Activated CD4-positive, alpha-beta T cell treated with anti-CD3 and anti-CD28 coated beads for 36 hours (primary cell): ENCODE measurements around the gene GP9. TPM values are rescaled to one million over a fixed set of nuclear protein-coding genes. Genes with fewer than 3 reads are reported as not detected.

Source experiments
- ATAC-seq: fragments of 200-7000 bp; cut with Tn5 transposase; one replicate; pipeline ENCODE4 v1.10.0; 2021; ENCODE audit warnings: mild to moderate bottlenecking, moderate library complexity
- CTCF ChIA-PET: fragments of 350-600 bp; sonication (Branson Sonifier 250); formaldehyde crosslinking; loops from one replicate; lab custom pipeline; 2021; ENCODE audit warnings: antibody characterized with exemption; lab: Charles Lee
- POLR2A ChIA-PET: fragments of 350-600 bp; sonication (Branson Sonifier 250); formaldehyde crosslinking; loops from one replicate; lab custom pipeline; 2021; ENCODE audit warnings: antibody characterized with exemption, inconsistent platforms; lab: Charles Lee
- DNase-seq: peaks from one replicate; pipeline ENCODE4 v3.0.0-alpha.2; 2020
- H3K27ac Mint-ChIP-seq: one replicate; pipeline ENCODE4 v1.8.0; 2021; ENCODE audit warnings: mixed read lengths
- H3K27me3 Mint-ChIP-seq: one replicate; pipeline ENCODE4 v1.8.0; 2021; ENCODE audit warnings: mixed read lengths
- H3K36me3 Mint-ChIP-seq: one replicate; pipeline ENCODE4 v1.8.0; 2021; ENCODE audit warnings: low read depth, mixed read lengths
- H3K4me1 Mint-ChIP-seq: one replicate; pipeline ENCODE4 v1.8.0; 2021; ENCODE audit warnings: mixed read lengths
- H3K4me3 Mint-ChIP-seq: one replicate; pipeline ENCODE4 v1.8.0; 2021; ENCODE audit warnings: mild to moderate bottlenecking, moderate library complexity, mixed read lengths
- H3K9me3 Mint-ChIP-seq: one replicate; pipeline ENCODE4 v1.8.0; 2021; ENCODE audit warnings: low read depth, mixed read lengths
- intact Hi-C, 2 experiments: fragments of 100-400 bp; cut with DNase I in 1 of 2; cut with micrococcal nuclease in 1 of 2; formaldehyde crosslinking; loops; one replicate each; pipeline versions ENCODE4 v1.14.2 to v1.15.1; 2022 to 2024; cut with DNase I, micrococcal nuclease
- total RNA-seq, 2 experiments: library from RNA; stranded (reverse); gene quantifications; one replicate each; pipeline ENCODE4 v1.2.3, GENCODE V29; 2021

The GP9 gene
- total RNA-seq, 2 experiments from 2014 or later = not detected

- ATAC-seq (no peak), DNase-seq (no peak)
- intact Hi-C loops = no loop called here
- Mint-ChIP-seq H3K4me1 (peaks cover 14% of the 10 kb centered on the region), H3K4me3 (no peak overlapping the region), H3K27ac (no peak overlapping the region), H3K9me3 (no peaks in the 10 kb centered on the region), H3K27me3 (peaks cover 9% of the 10 kb centered on the region), H3K36me3 (no peaks in the 10 kb centered on the region)
- CTCF ChIA-PET = interaction anchor here (0.6 to 2.8 kb wide), 4 partner anchors 9 to 15 kb away, joined by 3 to 13 read pairs (median 6); no protein-coding TSS in a partner anchor
- POLR2A ChIA-PET = no interaction called here
These were observed 22.3 kb upstream of the GP9 start for GRCh38 chr3:129038121-129038855.

DNA sequence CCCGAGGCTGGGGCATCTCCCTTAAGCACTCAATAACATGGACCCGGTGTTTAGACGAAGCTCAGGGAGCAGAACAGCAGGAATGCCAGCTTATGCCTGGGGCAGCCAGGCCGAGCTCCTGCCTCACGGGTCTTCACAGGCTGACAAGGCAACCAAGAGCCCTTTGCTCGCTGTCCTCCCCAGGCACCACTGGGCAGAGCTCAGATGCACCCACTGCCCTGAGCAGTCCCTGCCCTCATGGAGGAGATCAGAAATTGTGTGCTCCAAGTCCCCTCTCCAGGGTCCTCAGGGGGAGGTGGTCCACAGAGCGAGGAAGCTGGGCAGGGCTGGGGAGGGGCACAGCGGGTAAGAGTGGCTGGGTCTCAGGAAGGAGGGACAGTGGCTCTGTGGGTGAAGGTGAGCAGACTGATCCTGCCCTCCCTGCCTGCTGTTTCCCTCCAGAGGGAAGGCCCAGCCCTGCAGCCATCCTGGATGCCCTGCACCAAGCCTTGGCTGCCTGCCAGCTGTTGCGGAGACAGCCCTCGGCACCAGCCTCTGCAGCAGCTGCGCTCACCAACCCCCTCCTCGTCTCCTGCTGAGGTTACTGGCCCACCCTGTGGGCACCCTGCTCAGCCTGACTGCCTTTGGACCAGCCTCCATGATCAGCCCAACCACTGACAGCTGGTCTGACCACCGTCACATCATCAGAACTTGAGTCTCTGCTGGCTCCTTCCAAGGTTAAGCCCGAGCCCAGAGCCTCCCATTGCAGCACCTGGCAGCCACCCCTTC lies 21.1 kb upstream of the GP9 start:
- DNase-seq (no peak), ATAC-seq (no peak)
- Mint-ChIP-seq H3K4me3 (no peak overlapping the region), H3K4me1 (peaks cover 14% of the 10 kb centered on the region), H3K36me3 (no peaks in the 10 kb centered on the region), H3K9me3 (no peaks in the 10 kb centered on the region), H3K27me3 (peaks cover 14% of the 10 kb centered on the region), H3K27ac (no peak overlapping the region)
- intact Hi-C loops = no loop called here
- ChIA-PET POLR2A (no interaction called here), CTCF (interaction anchor here (1.1 kb wide), 1 partner anchor 11 kb away, joined by 4 read pairs; no protein-coding TSS in a partner anchor)

DNA sequence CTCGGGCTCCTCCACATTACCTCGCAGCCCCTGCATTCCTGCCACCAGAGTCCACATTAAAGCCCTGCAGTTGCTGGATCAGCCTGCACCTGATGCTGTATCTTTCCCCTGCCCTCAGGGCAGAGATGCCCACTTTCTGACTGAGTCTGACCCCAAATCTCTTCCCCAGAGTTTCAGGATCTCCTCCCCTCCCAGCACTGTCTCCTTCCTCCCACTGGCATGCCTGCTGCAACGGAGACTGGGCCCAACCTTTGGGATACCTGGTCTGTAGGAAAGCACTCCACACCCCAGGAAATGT lies 20.6 kb upstream of the GP9 start:
- ATAC-seq = no peak
- intact Hi-C loops = no loop called here
- CTCF ChIA-PET = no interaction called here
- H3K4me1 Mint-ChIP-seq = peaks cover 14% of the 10 kb centered on the region
- H3K27me3 Mint-ChIP-seq = peaks cover 14% of the 10 kb centered on the region
- POLR2A ChIA-PET = no interaction called here
- no peak for DNase-seq
- H3K27ac Mint-ChIP-seq = no peak overlapping the region
- H3K9me3 Mint-ChIP-seq = no peaks in the 10 kb centered on the region
- H3K36me3 Mint-ChIP-seq = no peaks in the 10 kb centered on the region
- no peak overlapping the region for H3K4me3 Mint-ChIP-seq

- intact Hi-C loops = no loop called here
- no peak overlapping the region for H3K4me3 Mint-ChIP-seq
- ATAC-seq (no peak), DNase-seq (no peak)
- no peaks in the 10 kb centered on the region for H3K36me3 Mint-ChIP-seq
- ChIA-PET POLR2A (no interaction called here), CTCF (interaction anchor here (1.5 to 2.6 kb wide), 3 partner anchors 11 to 13 kb away, joined by 7 to 10 read pairs (median 8); no protein-coding TSS in a partner anchor)
- peaks cover 6% of the 10 kb centered on the region for H3K4me1 Mint-ChIP-seq
- peaks cover 16% of the 10 kb centered on the region for H3K27me3 Mint-ChIP-seq
- H3K27ac Mint-ChIP-seq = no peak overlapping the region
- H3K9me3 Mint-ChIP-seq = no peaks in the 10 kb centered on the region
These were observed 19.8 kb upstream of the GP9 start for GRCh38 chr3:129040579-129041300.

DNA sequence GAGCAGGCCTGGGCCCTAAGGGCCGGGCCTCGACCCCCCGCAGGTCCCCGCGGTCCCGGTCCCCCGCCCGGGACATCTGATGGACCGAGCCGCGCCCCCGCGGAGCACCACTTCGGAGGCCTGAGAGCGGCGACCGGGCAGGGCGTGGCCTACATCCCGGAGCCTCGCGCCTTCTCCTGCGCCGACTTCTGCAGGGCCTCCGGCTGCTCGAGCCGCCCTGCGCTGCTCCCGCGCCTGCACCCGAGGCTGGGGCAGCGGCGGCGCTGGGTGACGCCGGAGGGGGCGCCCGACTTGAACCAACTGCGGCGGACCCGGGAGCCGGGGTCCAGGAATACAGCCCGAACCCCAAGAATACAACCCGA lies 14.9 kb upstream of the GP9 start:
- peaks cover 5% of the 10 kb centered on the region for H3K9me3 Mint-ChIP-seq
- H3K4me3 Mint-ChIP-seq = no peak overlapping the region
- ATAC-seq (peak; percentile 98), DNase-seq (peak; percentile 68)
- intact Hi-C loops = no loop called here
- H3K36me3 Mint-ChIP-seq = no peaks in the 10 kb centered on the region
- ChIA-PET POLR2A (interaction anchor here (0.6 kb wide), 1 partner anchor 118 kb away, joined by 3 read pairs; no protein-coding TSS in a partner anchor), CTCF (interaction anchor here (0.6 to 1.8 kb wide), 5 partner anchors 9 to 116 kb away, joined by 4 to 8 read pairs (median 4); no protein-coding TSS in a partner anchor)
- H3K27ac Mint-ChIP-seq = no peak overlapping the region
- peaks cover 13% of the 10 kb centered on the region for H3K27me3 Mint-ChIP-seq
- H3K4me1 Mint-ChIP-seq = no peaks in the 10 kb centered on the region

- intact Hi-C loops = no loop called here
- Mint-ChIP-seq H3K9me3 (peaks cover 5% of the 10 kb centered on the region), H3K27ac (no peak overlapping the region), H3K4me1 (no peaks in the 10 kb centered on the region), H3K36me3 (no peaks in the 10 kb centered on the region), H3K27me3 (peaks cover 13% of the 10 kb centered on the region), H3K4me3 (no peak overlapping the region)
- peak; percentile 42 for ATAC-seq
- POLR2A ChIA-PET = interaction anchor here (0.6 kb wide), 2 partner anchors 15 to 118 kb away, joined by 3 read pairs; no protein-coding TSS in a partner anchor
- CTCF ChIA-PET = interaction anchor here (0.6 to 1.8 kb wide), 4 partner anchors 9 to 115 kb away, joined by 4 to 8 read pairs (median 4); no protein-coding TSS in a partner anchor
- DNase-seq = peak; percentile 25
These were observed 14.4 kb upstream of the GP9 start for GRCh38 chr3:129046037-129046731.

DNA sequence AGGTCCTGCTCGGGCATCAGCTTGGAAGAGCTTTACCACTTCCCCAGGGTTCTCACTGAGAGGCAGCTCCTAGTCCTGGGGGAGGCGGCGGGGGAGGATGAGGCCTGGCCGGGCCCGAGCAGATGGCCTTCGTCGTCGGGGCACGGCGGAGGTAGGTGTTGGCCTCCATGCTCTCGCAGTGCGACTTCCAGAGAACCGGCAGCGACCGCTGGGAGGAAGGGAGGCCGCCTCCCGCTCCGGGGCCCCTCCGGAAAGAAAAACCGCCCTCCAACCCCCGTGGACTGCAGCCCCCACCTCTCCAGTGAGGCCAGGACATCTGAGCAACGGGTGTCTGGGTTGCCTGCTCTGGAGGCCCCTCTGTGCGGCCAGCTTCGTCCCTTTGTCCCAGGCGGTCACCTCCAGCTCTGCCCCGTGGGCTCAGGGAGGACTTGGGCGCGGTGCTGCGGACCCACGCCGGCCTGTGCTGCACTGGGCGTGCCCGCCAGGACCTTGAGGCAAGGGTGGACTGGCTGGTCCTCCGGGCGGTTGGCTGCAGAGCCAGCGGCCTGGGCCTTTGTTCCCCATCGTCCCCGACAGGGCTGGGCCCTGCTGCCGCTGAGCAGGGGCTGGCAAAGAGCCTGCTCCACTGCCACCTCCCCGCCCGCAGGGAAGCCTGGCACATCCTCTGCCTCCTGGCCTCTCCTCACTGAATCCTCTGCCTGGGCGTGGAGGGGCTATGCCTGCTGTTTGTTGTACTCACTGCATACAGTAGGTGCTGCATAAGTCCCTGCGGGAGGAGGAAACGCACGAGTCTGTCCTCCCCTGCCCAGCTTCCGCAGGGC lies 13.6 kb upstream of the GP9 start:
- intact Hi-C loops = no loop called here
- ChIA-PET POLR2A (interaction anchor here (0.6 kb wide), 1 partner anchor 16 kb away, joined by 3 read pairs; no protein-coding TSS in a partner anchor), CTCF (interaction anchor here (0.7 to 1.8 kb wide), 4 partner anchors 10 to 115 kb away, joined by 3 to 8 read pairs (median 4); no protein-coding TSS in a partner anchor)
- Mint-ChIP-seq H3K27me3 (peaks cover 13% of the 10 kb centered on the region), H3K9me3 (peaks cover 5% of the 10 kb centered on the region), H3K4me3 (no peak overlapping the region), H3K36me3 (no peaks in the 10 kb centered on the region), H3K4me1 (no peaks in the 10 kb centered on the region), H3K27ac (no peak overlapping the region)
- no peak for DNase-seq
- ATAC-seq = no peak

DNA sequence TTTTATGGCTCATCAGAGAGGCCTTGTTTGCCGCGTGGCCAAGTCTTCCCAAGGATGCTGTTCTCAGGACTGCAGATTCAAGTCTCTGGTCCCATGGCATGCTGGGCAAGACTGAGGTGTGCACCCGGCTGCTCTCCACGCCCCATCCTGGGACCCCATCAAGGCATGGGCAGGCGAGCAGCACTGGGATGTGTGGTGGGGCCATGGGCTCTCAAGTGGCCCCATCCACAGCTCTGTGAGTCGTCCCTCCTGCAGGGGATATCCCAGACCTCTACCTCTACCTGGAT lies 13.1 kb upstream of the GP9 start:
- ChIA-PET POLR2A (no interaction called here), CTCF (interaction anchor here (0.7 to 1.8 kb wide), 2 partner anchors 31 to 76 kb away, joined by 3 to 5 read pairs; no protein-coding TSS in a partner anchor)
- H3K36me3 Mint-ChIP-seq = no peaks in the 10 kb centered on the region
- no peak for DNase-seq
- H3K4me1 Mint-ChIP-seq = no peaks in the 10 kb centered on the region
- no peak overlapping the region for H3K27ac Mint-ChIP-seq
- no peak overlapping the region for H3K4me3 Mint-ChIP-seq
- H3K9me3 Mint-ChIP-seq = peaks cover 5% of the 10 kb centered on the region
- H3K27me3 Mint-ChIP-seq = peaks cover 10% of the 10 kb centered on the region
- no peak for ATAC-seq
- intact Hi-C loops = no loop called here

DNA sequence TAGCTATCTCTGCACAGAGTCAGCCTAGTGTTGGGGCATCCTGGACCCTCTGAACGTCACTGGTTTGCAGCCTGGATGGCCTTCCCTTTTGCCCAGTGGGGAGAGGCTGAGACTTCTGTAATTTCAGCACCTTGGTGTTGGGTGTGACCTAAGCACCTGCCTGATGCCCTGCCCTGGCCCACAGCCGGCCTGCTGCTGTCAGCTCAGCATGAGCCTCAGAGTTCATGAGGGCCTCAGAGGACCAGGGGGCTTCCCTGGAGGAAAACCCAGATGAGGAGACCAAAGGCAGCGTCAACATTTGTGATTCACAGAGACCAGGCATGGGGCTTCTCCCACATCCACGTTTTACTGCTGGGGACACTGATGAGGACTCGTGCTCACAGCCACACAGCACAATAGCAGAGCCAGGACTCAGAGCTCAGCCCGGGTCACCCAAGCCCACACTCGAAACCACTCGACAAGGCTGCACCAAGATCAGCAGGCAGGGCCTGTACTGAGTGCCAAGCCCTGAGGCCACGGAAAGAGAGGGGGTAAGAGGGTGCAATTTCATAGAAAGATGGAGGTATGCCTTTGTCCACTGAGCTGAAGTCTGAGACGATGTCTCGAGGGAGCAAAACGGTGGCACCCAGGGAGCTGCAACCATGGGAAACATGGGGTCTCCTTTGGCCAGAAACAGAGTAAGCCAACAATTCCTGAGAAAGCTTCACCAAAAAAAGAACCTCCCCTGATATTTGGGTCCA lies 9.9 kb upstream of the GP9 start:
- DNase-seq (no peak), ATAC-seq (no peak)
- Mint-ChIP-seq H3K4me1 (peaks cover 10% of the 10 kb centered on the region), H3K27ac (no peak overlapping the region), H3K4me3 (no peak overlapping the region), H3K36me3 (no peaks in the 10 kb centered on the region), H3K9me3 (peaks cover 5% of the 10 kb centered on the region), H3K27me3 (no peaks in the 10 kb centered on the region)
- ChIA-PET POLR2A (no interaction called here), CTCF (interaction anchor here (0.6 to 6.1 kb wide), 11 partner anchors 9 to 251 kb away, joined by 3 to 97 read pairs (median 7); partner anchors contain the start of gene COPG1)
- intact Hi-C loops = no loop called here
